Right hindlimb (tissue), 1 donor: Measurements from ENCODE around the gene GPC6.

Experiments used
- DNase-seq: peaks from one replicate; pipeline ENCODE4 v3.0.0-alpha.2; 2018

GPC6 gene

DNA sequence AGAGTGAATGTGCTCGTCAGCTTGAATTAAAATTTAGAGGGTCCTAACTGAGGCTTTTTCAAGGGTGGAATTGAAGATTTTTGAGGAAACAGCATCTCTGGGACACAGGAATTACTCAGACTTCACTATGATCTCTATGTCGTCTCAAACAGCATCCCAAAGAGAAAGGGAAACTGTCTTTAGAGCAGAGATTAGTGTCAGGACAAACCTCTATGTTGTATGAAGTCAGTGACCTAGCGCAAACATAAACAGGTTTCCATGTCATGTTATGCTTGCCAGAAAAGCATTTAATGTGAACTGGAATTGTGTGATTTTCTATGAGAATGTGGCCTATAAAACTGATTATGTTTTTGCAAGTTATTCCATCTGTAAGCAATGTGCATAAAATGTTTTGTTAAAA lies 573.7 kb downstream of the GPC6 start:
- no peak for DNase-seq

DNA sequence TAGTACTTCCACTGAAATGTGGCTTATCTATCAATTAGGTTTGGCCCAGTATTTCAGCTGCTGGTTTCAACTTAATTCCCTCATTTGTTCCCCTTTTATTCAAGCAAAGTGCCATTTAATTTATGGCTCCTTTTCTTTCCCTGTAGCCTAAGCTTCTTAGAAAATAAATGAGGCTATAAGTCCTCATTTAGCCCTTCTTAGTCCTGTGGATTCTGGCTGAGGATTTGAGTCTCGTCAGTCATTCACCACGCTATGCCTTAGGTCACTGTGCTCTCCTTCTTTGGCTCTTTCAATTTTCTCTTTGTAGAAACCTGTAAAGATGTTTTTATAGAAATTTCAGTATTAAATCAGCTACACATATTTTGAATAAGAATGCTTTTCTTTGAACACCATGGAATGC lies 579.1 kb downstream of the GPC6 start:
- DNase-seq, result no peak

DNA sequence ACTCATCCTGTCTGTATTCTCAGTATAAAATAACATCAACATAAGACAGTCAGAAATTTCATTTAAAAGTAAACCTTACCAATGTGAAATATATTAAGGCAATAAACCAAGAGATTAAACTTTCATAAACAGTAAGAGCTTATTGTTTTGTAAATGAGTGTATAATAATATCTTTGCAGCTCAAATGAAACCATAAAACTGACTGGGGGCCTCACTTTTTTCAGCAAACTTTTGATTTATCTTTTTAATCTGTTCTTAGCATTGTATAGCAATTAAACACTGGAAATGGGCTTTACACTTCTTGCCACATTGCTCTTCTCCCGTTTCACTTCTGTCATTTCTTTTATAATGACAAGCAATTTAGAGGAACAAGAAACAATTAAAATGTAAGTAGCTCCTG lies 580.3 kb downstream of the GPC6 start:
- no peak for DNase-seq

DNA sequence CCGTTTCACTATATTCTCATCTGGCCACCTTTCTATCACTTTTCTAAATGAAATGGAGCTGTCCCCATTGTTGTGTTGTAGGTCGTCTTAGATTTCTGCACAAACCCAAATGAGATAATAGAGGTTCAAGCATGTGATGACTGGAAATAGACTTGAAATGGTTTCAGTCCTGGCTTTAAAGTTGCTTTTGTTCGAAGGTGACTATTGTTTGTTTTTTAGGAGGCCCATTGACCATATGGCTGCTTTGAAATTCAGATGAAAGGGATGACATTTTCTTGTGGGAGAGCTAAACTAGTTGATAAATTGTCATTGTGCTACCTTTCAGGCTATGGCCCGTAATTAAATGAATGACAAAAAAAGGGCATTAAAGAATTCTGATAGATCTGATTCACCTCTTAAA lies 583.7 kb downstream of the GPC6 start:
- no peak for DNase-seq

DNA sequence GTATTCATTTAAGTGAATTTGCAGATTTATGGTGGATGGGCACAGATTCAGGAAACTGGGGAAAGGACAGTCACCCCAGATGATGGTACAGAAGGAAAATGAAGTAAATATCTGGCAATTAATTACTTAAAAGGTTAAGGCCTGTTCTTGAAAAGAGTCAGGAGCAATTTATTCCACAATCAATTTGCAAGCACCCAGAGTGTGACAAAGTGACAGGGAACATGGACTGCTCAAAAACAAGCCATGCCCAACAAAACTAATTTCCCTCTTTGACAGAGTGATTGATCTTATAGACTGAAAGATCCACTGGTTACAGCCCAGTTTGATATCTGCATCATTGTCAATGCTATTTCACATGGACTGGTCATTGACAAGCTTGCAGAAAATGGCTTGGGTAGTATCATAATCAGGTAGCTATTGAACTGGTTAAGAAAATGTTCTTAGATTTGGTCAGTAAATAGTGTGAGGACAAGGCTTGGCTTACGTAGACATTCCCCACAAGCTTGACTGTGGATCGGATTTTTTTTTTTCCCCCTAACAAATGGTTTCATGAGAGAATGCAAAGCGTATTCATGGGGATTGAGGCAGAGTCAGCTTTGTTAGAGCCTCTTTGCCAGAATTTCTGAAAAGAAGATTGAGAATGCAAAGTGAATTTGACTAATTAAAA lies 584.6 kb downstream of the GPC6 start:
- DNase-seq, result no peak

DNA sequence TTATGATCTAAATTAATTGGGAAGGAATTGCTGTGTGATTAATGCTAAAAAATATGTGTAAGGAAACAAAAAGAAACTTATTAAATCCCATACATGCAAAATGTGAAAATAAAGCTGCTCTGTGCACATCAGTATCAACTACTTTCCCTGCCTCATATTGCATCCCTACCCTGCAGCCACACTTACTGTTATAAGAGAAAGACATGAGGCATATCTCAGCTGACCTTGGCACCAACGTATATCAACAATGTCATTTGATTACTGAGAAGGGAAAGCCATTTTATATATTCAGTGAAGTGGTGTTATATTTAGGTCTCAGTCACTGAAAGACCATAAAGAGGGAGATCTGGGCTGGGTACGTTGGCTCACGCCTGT lies 585.1 kb downstream of the GPC6 start:
- DNase-seq, result no peak

DNA sequence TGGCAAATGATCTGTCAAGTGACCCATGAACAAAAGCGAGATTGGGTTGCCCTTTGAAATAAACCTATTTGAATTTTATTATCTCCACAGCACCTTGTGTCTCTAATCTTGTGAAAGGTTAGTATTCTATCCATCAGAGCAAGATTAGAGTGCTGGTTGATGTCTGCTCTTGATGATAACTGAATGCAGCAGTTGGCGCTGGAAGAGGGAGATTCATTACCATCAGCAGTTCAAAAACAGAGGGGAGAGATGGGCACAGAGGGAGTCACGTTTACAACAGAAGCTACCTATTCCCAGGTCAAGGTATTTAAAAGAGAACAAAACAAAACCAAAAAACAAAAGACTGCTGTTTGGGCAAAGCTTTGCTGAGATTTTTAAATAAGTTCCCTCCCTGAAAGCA lies 588.1 kb downstream of the GPC6 start:
- no peak for DNase-seq

DNA sequence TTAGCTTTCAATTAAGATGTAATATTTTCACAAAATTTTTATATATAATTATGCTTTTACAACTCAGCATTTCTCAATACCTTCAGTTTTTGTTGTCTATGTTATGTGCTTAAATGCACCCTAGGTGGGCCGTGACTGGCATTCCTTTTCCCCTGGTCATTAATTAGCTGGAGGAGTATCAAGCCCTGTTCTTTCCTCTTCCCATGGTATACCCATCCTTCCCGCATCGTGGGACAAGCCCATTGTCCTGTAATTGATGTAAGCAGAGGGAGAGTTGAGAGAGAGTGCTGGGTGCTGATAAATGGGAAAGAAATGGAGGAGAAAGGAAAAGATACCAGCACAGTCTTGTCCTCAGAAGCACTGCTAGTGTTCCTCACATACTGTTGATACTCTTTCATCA lies 591.7 kb downstream of the GPC6 start:
- no peak for DNase-seq

DNA sequence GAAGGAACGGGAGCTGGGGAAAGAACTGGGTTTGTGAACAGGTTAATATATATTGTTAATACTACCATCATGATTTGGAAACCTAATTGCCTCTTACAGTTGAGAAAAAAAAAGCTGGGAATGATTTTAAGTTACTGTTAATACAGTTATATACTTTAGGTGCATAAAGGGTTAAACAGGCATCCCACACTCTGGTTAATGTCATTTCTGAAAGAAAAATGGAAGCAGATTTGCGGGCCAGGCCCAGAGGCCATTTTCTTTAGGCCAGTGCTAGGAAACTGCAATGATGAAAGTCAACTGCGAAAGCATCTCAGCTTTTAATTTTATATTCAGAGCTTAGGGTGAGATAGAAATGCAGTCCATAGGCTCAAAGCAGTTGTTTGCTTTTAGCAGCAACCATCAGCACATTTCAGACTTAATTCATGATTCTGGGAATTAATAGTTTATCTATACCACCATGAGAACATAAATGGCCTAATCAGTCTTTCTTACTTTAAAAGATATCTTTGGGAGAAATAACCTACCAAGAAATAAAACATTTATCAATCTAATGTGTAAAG lies 592.8 kb downstream of the GPC6 start:
- no peak for DNase-seq

DNA sequence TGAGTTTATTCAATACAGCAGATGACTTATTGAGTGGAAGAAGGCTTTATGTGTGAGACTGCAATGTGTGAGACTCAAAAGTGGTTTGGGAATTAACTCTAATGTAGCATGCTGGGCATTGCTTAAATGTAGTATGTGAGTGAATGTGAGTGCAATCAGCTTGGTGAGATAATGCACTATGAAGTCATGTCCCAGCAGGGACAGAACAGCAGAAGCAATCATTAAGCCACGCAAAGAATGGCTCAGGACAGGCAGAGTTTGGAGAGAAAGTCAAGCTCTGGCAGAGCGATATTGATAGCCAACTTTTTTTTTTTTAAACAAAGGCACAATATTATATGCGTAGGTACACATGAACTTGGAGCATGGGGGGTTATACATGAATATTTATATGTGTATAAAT lies 597.7 kb downstream of the GPC6 start:
- DNase-seq, result no peak

DNA sequence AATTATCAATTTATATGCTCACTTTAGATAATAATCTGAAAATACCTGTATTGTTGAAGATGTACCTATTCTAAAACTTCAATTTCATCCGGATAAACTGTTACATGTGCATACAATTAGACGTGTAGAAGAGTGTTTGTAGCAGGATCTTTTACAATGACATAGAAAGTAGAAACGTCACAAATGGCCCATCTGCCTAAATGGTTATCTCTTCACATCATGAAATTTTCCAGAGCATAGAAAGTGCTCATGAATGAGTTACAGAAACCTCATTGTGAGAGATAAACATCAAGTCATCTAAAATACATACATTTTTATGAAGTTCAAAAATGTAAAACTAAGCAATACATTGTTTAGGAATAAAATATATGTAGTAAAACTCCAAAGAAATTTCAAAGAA lies 607.4 kb downstream of the GPC6 start:
- no peak for DNase-seq

DNA sequence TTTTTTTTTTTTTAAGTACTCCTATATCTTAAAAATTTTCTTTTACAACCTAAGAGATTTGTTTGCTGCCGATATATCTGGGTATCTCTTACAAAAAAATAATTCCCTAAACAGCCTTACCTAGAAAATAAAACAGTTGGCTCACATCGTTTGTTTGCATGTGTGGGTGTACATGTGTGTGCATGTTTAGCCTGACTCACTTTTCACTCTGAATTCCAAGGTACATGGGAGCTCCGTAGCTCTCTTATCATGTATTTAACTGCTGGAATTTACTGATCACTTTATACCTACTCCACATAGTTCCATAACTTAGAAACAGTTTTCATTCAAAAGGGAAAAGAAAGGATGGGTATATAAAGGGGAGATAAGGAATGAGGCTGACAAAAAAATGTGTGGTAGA lies 616.5 kb downstream of the GPC6 start:
- DNase-seq, result no peak

DNA sequence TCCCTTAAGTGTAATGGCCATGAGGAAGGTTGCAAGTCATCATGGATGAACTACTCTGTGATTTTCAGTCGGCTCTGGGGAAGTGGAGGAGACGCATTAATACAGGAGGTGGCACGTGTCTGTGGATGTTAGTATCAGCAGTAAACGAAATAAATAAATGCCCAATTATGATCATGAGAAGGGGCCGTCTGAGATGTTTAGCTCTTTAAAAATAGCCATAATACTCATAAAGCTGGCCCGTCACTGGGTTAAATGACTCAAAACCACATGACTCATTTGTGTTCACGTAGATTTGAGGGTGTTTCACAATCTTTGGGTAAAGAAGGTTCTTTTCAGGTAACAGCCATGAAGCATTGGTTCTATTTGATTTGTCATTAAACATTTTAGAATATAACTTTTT lies 620.6 kb downstream of the GPC6 start:
- no peak for DNase-seq

DNA sequence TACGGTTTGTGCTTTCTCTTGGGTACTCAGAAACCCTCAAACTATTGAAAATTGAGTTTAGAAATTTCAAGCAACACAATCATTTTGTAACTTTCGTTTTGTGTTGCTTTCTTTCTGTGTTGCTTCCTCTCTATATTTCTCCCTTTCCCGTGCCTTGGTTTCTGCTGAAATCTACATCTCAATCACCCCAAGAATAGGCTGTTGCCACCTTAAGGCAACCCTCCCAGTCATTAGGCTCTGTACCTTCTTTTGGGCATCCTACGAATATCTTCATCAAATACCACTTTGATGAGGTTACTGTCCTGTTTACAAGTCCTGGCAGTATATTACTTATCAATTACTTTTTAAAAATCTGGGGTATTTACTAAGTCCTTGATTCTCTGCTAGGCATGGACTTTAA lies 621.6 kb downstream of the GPC6 start:
- no peak for DNase-seq

DNA sequence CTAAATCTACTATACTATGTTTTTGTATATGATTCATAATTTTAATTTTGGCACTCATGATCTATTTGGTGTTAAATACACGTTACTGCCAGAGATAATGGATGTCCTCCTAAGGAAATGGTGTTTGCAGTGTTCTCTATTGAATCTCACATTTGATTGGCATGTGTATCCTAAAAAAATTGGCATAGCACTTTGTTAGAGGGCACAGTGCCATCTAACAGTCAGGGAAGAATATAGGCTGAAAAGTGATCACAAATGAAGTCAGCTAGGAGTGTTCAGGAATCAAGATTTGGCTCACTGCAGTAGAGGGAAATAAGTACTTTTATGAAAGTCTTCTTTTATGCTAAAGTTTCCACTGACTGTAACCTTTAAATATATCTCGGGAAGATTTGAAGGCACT lies 624.6 kb downstream of the GPC6 start:
- no peak for DNase-seq

DNA sequence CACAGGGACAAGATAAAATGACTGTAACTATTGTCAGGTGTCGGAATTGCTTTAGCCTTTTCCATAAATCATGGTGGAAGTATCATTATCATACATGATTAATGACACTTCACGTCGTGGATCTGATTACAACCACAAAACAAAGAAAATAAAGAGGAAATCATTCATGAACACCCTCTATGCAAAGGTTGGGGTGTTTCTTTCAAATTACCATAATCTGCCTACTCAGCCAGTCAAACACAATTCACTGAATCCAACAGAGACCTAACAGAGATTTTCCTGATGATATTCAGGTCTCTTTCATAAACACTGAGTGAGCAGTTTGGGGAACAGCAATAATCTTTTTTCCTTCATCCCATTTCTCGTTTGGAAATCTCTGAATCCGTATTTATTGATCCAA lies 627.3 kb downstream of the GPC6 start:
- DNase-seq, result no peak

DNA sequence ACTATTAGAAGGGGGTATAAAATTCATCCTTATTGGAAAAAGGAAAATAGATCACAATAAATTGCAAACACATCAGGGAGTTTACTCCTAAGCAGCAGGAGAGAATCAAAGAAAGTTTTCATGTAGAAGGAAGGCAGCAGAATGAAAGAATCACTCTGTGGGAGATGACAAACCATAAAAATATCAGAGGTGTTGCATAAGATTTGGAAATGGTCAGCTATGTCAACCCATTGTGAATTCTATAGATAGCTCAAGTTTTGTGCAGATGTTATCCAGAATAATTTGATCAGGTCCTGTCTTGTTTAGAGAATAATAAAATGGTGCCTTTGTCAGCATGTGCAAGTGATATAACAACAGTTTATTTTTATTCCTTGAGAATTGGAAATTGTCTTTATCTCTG lies 630.5 kb downstream of the GPC6 start:
- no peak for DNase-seq

DNA sequence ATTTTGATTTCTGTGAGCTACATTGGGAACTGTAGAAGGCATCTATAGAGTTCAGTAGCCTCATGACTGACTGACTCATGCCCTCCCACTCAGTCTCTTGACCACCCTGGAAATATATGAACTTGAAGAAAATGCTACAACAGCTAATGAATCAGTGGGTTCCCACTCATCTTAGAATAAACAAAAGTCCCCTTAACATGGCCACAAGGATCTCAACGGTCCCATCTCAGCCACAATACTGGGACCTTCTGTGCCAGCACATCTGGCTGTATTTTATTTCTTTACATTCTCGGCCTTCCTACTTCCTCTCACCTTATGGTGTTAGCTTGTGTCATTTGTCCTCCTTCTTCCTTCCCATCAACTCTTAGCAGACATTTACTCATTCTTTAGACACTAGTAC lies 633.1 kb downstream of the GPC6 start:
- no peak for DNase-seq

DNA sequence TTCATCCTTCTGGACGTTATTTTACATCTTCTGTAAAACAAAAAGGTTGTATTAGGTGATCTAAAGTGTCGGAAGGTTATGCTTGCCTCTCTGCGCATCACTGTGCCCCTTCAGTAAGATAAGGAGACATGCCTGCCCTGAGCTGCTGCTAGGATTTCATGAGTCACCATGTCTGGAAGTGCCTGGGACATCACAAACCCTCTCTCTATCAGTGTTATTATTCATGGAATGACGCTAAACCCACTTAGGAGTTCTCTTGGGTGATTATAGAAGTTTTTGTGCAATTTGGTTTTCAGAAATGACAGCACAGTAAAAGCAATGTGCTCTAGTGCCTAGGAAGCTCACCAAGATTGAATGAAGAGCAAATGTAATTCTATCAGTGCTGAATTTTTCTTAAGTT lies 635.2 kb downstream of the GPC6 start:
- no peak for DNase-seq

DNA sequence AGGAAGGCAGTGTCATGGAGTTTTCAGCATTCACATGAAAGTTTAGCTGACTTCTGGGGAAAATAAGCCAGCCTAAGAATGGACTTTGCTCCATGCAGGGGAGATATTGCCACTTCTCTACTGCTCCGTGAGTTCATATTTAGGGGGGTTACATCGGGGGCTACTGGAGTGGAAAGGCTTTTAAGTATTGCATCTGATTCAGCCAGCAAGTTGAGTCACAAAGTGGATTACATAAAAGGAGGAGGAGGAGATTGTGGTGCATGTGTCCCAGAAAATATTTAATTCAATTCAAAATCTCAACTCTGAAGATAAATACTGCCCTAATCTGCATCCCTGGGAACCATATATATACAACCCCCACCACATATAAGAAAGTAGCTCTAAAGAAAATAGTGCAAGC lies 635.7 kb downstream of the GPC6 start:
- DNase-seq, result no peak

DNA sequence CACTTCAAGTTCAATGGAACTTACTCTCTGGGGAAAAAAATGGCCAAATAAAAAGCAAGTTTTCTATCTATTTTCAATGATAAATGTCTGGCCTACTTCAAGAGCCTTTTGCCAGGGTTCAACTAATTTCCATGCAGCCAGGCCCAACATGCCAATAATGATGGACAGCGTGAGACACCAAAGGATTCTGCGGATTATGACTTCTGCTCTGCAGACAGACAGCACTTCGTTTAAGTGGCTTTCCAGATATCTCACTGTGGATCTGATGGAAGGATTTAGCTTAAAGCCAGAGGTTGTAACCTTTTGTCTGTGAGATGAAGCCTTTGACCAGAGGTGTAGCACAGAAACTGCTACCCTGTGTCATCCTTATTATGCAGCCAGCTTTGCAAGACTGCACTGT lies 638.6 kb downstream of the GPC6 start:
- DNase-seq, result no peak

DNA sequence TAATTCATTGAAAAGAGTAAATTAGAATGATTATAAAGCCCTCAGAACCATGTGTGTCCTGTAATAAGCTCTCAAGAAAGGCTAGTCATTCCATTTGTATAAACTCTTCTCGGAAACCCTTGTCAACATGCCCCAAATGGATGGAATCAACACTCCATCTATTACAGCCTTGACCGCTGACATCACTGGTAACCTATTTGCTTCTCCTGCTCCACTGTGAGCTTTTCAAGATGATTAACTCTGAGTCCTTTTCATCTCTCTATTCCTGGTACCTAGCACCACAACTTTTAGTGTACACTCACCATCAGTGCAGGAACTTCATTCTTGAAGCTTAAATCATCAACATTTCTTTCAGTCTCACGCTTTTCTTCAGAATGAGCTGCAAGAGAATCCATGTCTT lies 640.9 kb downstream of the GPC6 start:
- no peak for DNase-seq

DNA sequence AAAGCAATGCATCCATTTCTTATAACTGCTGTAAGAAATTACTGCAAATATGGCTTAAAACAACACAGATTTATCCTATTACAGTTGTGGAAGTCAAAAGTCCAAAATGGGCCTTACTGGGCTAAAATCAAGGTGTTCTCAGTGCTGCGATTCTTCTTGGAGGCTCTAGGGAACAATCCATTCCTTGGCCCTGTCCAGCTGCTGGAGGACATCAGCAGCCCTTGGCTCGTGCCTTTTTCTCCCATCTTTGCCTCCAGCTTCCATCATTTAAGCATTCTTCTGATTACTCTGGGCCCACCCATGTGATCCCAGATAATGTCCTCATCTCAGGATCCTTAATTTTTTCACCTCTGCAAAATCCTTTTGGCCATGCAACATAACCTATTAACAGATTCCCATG lies 645.8 kb downstream of the GPC6 start:
- DNase-seq, result no peak

DNA sequence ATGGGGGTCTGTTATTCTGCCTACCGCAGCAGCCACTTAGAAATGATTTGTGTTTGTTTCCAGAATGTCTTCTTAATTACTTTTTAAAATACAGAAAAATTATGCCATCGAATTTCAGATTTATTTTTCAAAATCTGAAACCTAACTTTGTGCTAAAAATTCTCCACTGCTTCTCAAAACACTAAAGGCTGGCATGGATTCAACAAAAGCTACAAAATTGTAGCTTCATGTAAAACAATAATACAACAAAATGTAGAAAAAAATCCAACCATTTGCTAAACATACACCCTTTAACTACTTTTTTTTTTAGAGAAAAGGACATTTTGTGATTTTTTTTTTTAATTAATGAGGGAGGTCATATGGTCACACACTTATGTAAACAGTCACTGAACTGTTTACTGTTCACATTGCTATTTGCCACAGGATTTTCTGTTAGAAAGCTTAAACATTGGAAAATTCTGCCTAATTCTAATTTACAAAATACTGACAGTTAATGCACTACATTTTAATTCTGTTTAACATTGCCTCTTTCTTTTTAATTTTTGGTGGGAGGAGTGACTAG lies 646.3 kb downstream of the GPC6 start:
- DNase-seq, result no peak

DNA sequence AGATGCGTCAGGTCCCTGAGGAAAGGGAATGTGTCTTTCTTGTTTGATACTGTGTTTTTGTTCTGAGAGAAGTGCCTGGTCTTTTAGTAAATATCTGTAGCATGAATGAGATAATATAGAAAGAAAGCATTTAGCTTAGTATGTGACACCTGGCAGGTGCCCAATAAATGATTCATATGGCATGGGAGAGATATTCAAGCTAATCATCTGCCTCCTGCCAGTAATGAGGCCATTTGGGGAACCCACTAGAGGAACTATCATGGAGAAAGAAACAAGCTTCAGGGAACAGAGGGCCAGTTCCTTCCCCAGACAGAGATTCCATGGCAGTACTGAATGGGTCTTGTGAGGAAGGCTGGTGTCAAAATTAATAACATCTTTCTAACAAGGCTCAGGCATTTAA lies 648.9 kb downstream of the GPC6 start:
- DNase-seq, result no peak
